IMR-90 (cell line): Measurements from ENCODE around the gene TRAPPC12. TPM values are rescaled to one million over a fixed set of nuclear protein-coding genes. Genes with fewer than 3 reads are reported as not detected.

Experiments
- ATAC-seq: fragments of 200-7000 bp; cut with Tn5 transposase; 2 replicates; pipeline ENCODE4 v1.9.1; 2020; ENCODE audit warnings: low read depth, mild to moderate bottlenecking, moderate library complexity
- BruUV-seq: library from RNA; stranded (reverse); fragments of 400-500 nt; replicated peaks from 2 replicates; lab custom pipeline; 2021; lab: Mats Ljungman, UMichigan
- CTCF ChIA-PET: fragments of 300-600 bp; formaldehyde crosslinking; extraction: SDS; loops from one replicate; lab custom pipeline; 2021; ENCODE audit warnings: antibody characterized with exemption; lab: Yijun Ruan, JAX
- POLR2A ChIA-PET: fragments of 300-600 bp; sonication (Branson Sonifier 250); formaldehyde crosslinking; loops from one replicate; lab custom pipeline; 2022; ENCODE audit warnings: antibody characterized with exemption; ENCODE audit not compliant: unreplicated experiment; lab: Charles Lee
- DNase-seq: peaks from one replicate; pipeline ENCODE4 v3.0.0; 2013
- H2AFZ ChIP-seq: replicated peaks from 2 replicates; pipeline ENCODE3; 2013; ENCODE audit warnings: low read length, mild to moderate bottlenecking; ENCODE audit not compliant: poor library complexity
- H2AK5ac ChIP-seq: 2 replicates; pipeline ENCODE4 v1.6.1; 2013; ENCODE audit warnings: low read depth, low read length, inconsistent platforms
- H2AK9ac ChIP-seq: replicated peaks from 2 replicates; pipeline ENCODE3; 2013; ENCODE audit warnings: mild to moderate bottlenecking, low read depth, low read length, moderate library complexity; ENCODE audit not compliant: poor library complexity
- H2BK120ac ChIP-seq: 2 replicates; pipeline ENCODE4 v1.6.1; 2013; ENCODE audit warnings: low read depth, low read length, inconsistent platforms
- H2BK15ac ChIP-seq: 3 replicates; pipeline ENCODE4 v1.6.1; 2013; ENCODE audit warnings: low read depth, low read length, inconsistent platforms
- H2BK20ac ChIP-seq: 2 replicates; pipeline ENCODE4 v1.6.1; 2013; ENCODE audit warnings: low read depth, mild to moderate bottlenecking, inconsistent platforms, low read length, moderate library complexity
- H2BK5ac ChIP-seq: 2 replicates; pipeline ENCODE4 v1.6.1; 2013; ENCODE audit warnings: mild to moderate bottlenecking, low read depth, low read length, inconsistent platforms; ENCODE audit not compliant: poor library complexity, severe bottlenecking
- H3K14ac ChIP-seq: replicated peaks from 2 replicates; pipeline ENCODE4 v1.6.1; 2013; ENCODE audit warnings: low read depth, low read length, inconsistent platforms
- H3K18ac ChIP-seq: 2 replicates; pipeline ENCODE4 v1.6.1; 2013; ENCODE audit warnings: low read depth, low read length, control low read depth
- H3K23ac ChIP-seq: 2 replicates; pipeline ENCODE4 v1.6.1; 2013; ENCODE audit warnings: low read depth, low read length, inconsistent platforms
- H3K27ac ChIP-seq: 2 replicates; pipeline ENCODE4 v1.5.1; 2013; ENCODE audit warnings: mild to moderate bottlenecking, control low read depth, low read length; ENCODE audit not compliant: insufficient read depth
- H3K27me3 ChIP-seq: 2 replicates; pipeline ENCODE4 v1.6.1; 2013; ENCODE audit warnings: low read length; ENCODE audit not compliant: control insufficient read depth, insufficient read depth
- H3K36me3 ChIP-seq: 2 replicates; pipeline ENCODE4 v1.6.1; 2013; ENCODE audit warnings: low read length, mixed read lengths; ENCODE audit not compliant: control insufficient read depth, insufficient read depth
- H3K4ac ChIP-seq: 2 replicates; pipeline ENCODE4 v1.6.1; 2013; ENCODE audit warnings: low read depth, low read length, inconsistent platforms
- H3K4me1 ChIP-seq: 2 replicates; pipeline ENCODE4 v1.6.1; 2013; ENCODE audit warnings: low read length, mixed read lengths; ENCODE audit not compliant: control insufficient read depth, insufficient read depth
- H3K4me2 ChIP-seq: 2 replicates; pipeline ENCODE4 v1.6.1; 2013; ENCODE audit warnings: low read depth, mild to moderate bottlenecking, control low read depth, low read length, moderate library complexity
- H3K4me3 ChIP-seq: 2 replicates; pipeline ENCODE4 v1.5.1; 2013; ENCODE audit warnings: low read depth, mild to moderate bottlenecking, control low read depth, low read length, moderate library complexity; ENCODE audit not compliant: insufficient read depth
- H3K56ac ChIP-seq: 2 replicates; pipeline ENCODE4 v1.6.1; 2013; ENCODE audit warnings: low read length, inconsistent platforms; ENCODE audit not compliant: insufficient read depth; ENCODE audit errors: extremely low read depth
- H3K79me1 ChIP-seq, 2 experiments: 2 replicates each; pipeline ENCODE4 v1.6.1; 2013; ENCODE audit warnings: low read length in 2 of 2, inconsistent platforms in 1 of 2, low read depth in 1 of 2
- H3K9ac ChIP-seq: 2 replicates; pipeline ENCODE4 v1.6.1; 2013; ENCODE audit warnings: low read depth, low read length, control low read depth
- H3K9me1 ChIP-seq: 2 replicates; pipeline ENCODE4 v1.6.1; 2013; ENCODE audit warnings: low read length, inconsistent platforms; ENCODE audit not compliant: insufficient read depth
- H3K9me3 ChIP-seq: 2 replicates; pipeline ENCODE4 v1.6.1; 2013; ENCODE audit warnings: low read length; ENCODE audit not compliant: control insufficient read depth, insufficient read depth
- H4K20me1 ChIP-seq: 2 replicates; pipeline ENCODE4 v1.6.1; 2013; ENCODE audit warnings: low read length, inconsistent platforms; ENCODE audit not compliant: insufficient read depth
- H4K5ac ChIP-seq: 2 replicates; pipeline ENCODE4 v1.6.1; 2013; ENCODE audit warnings: mild to moderate bottlenecking, low read depth, low read length, control low read depth
- H4K8ac ChIP-seq, 2 experiments: 2 replicates each; pipeline ENCODE4 v1.6.1; 2013; ENCODE audit warnings: low read depth in 2 of 2, low read length in 2 of 2, control low read depth in 1 of 2, inconsistent platforms in 1 of 2
- H4K91ac ChIP-seq: 2 replicates; pipeline ENCODE4 v1.6.1; 2013; ENCODE audit warnings: low read depth, low read length, inconsistent platforms; ENCODE audit not compliant: insufficient read depth
- CEBPB ChIP-seq: IDR thresholded peaks from 2 replicates; pipeline ENCODE4 v1.6.1; 2012; ENCODE audit warnings: low read depth, low read length, improper control_type of control experiment
- CHD1 ChIP-seq: IDR thresholded peaks from 2 replicates; pipeline ENCODE4 v1.6.1; 2012; ENCODE audit warnings: low read depth, low read length, improper control_type of control experiment
- MAZ ChIP-seq: IDR thresholded peaks from 2 replicates; pipeline ENCODE4 v1.6.1; 2012; ENCODE audit warnings: low read depth, mild to moderate bottlenecking, low read length, improper control_type of control experiment, moderate library complexity, borderline replicate concordance
- MXI1 ChIP-seq: IDR thresholded peaks from 2 replicates; pipeline ENCODE4 v1.6.1; 2012; ENCODE audit warnings: low read depth, mild to moderate bottlenecking, low read length, moderate library complexity, borderline replicate concordance
- RAD21 ChIP-seq: IDR thresholded peaks from 2 replicates; pipeline ENCODE4 v1.6.1; 2012; ENCODE audit warnings: low read length, improper control_type of control experiment
- WGBS, 2 experiments: methylation state at CpG; one replicate each; pipeline versions ENCODE4 v1.1.5 to v1.1.7; 2013; ENCODE audit warnings: missing lambda C conversion rate in 2 of 2; ENCODE audit not compliant: insufficient read length in 1 of 2; ENCODE audit errors: extremely low coverage in 2 of 2; 5-methylcytosine and 5-hydroxymethylcytosine counted together
- dilution Hi-C: fragments of 300-500 bp; cut with HindIII; formaldehyde crosslinking; loops from one replicate; pipeline ENCODE4 v1.14.3; 2018; ENCODE audit warnings: low sequenced_read_pairs; ENCODE audit not compliant: unreplicated experiment
- in situ Hi-C: fragments of 300-500 bp; cut with MboI; formaldehyde crosslinking; loops from 3 replicates; pipeline ENCODE4 v1.14.3; 2019; ENCODE audit warnings: low sequenced_read_pairs, inconsistent platforms, mixed read lengths
- intact Hi-C: fragments of 100-400 bp; cut with micrococcal nuclease; formaldehyde crosslinking; loops from 2 replicates; pipeline ENCODE4 v1.10.0; 2022
- polyA plus RNA-seq, 3 experiments: library from polyadenylated mRNA; depleted of rRNA; stranded (reverse); fragments of >200 nt; gene quantifications; 2 replicates each; pipeline ENCODE4 v1.2.3, GENCODE V29; 2012; ENCODE audit warnings: low replicate concordance in 1 of 3
- total RNA-seq: library from RNA; depleted of rRNA; stranded (reverse); fragments of >200 nt; gene quantifications from 2 replicates; pipeline ENCODE4 v1.2.3, GENCODE V29; 2012
- TF ChIP-seq, protein P1 (sequence below): conservative IDR thresholded peaks from 2 replicates; pipeline ENCODE4 v1.5.1; 2012; ENCODE audit warnings: mild to moderate bottlenecking, low read depth, low read length, improper control_type of control experiment

Gene TRAPPC12
- total and polyA plus RNA-seq, 2 of the 4 experiments (the other 2 are of a cell fraction): 25.8 to 69.9 TPM

GRCh38 chr2:3435445-3435844, 56.0 kb downstream of the TRAPPC12 start:
- in situ Hi-C loops (no loop called here), dilution Hi-C loops (no loop called here), intact Hi-C loops (no loop called here)
- no peak overlapping the region for H3K4ac ChIP-seq
- ATAC-seq (no peak), DNase-seq (no peak)
- H4K20me1 ChIP-seq: no peaks in the 10 kb centered on the region
- H3K36me3 ChIP-seq: peaks cover 15% of the 10 kb centered on the region; the same call in 1 of the 2 replicates
- H2BK120ac ChIP-seq: no peak overlapping the region
- no CpG with 5 or more reads among the region's 5 CpGs for WGBS, 2 experiments
- H2BK5ac ChIP-seq: no peak overlapping the region
- no peak overlapping the region for H3K56ac ChIP-seq
- H3K4me3 ChIP-seq: no peak overlapping the region
- no peak overlapping the region for H2BK15ac ChIP-seq
- H3K9me3 ChIP-seq: no peaks in the 10 kb centered on the region
- H3K18ac ChIP-seq: no peak overlapping the region
- no peak overlapping the region for H3K23ac ChIP-seq
- peaks cover 4 to 9% of the 10 kb centered on the region in 2 experiments; a peak in 3 of 4 replicates for H3K79me1 ChIP-seq
- no peak overlapping the region for H2AK9ac ChIP-seq
- no peak overlapping the region for H3K9ac ChIP-seq
- ChIA-PET POLR2A (no interaction called here), CTCF (interaction anchor here (1.5 kb wide), 1 partner anchor 12 kb away, joined by 4 read pairs; no protein-coding TSS in a partner anchor)
- H4K91ac ChIP-seq: no peak overlapping the region
- H2AK5ac ChIP-seq: no peak overlapping the region
- no TSS peak for BruUV-seq
- no peak overlapping the region for H2AFZ ChIP-seq
- H3K14ac ChIP-seq: no peak overlapping the region
- no peak overlapping the region for H4K5ac ChIP-seq
- no peak overlapping the region for H2BK20ac ChIP-seq
- no peak overlapping the region for H4K8ac ChIP-seq
- H3K27me3 ChIP-seq: no peaks in the 10 kb centered on the region
- no peaks in the 10 kb centered on the region for H3K4me1 ChIP-seq
- H3K9me1 ChIP-seq: no peaks in the 10 kb centered on the region
- no peak overlapping the region for H3K4me2 ChIP-seq
- no peak overlapping the region for H3K27ac ChIP-seq
- TF ChIP-seq, protein P1, sequence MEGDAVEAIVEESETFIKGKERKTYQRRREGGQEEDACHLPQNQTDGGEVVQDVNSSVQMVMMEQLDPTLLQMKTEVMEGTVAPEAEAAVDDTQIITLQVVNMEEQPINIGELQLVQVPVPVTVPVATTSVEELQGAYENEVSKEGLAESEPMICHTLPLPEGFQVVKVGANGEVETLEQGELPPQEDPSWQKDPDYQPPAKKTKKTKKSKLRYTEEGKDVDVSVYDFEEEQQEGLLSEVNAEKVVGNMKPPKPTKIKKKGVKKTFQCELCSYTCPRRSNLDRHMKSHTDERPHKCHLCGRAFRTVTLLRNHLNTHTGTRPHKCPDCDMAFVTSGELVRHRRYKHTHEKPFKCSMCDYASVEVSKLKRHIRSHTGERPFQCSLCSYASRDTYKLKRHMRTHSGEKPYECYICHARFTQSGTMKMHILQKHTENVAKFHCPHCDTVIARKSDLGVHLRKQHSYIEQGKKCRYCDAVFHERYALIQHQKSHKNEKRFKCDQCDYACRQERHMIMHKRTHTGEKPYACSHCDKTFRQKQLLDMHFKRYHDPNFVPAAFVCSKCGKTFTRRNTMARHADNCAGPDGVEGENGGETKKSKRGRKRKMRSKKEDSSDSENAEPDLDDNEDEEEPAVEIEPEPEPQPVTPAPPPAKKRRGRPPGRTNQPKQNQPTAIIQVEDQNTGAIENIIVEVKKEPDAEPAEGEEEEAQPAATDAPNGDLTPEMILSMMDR: no peak
- no peak for TF ChIP-seq CEBPB
- TF ChIP-seq CHD1: no peak
- TF ChIP-seq MAZ: no peak
- TF ChIP-seq MXI1: no peak
- no peak for TF ChIP-seq RAD21
